ENCODE measurements around the gene PHACTR3.

PHACTR3 gene

DNA sequence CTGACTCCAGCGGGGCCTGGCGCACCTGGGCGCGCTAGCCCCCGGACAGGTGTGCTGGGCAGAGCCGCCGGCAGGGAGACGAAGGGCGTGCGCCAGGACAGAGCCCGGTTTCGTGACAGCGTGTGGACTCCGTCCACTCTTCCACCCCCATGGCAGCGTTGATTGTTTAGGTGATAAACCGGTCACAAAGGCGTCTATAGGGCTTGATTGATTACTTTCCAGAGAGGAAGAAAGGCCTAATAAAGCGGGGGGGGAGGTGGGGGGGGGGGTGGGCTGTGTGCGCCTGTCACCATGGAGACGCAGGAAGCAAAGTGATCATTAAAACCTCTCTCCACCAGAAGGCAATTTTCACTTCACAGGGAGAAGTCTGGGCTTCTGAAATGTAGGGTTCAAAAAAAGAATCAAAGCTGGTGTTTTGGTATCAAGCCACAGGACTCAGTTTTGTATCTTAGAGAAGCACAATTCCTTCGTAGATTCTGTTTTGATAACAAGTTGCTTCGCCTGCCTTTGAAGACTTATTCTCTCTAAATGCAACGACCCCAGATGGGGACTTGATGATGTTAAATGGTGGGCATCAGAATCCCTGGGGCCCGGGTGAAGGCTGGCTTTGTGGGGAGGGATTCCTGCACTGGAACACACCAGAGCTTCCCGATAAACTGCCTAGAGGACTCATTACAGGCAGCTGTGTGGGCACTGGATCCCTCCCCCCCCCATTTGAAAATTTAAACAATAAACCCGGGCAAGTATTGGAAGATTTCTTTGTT, 1.4 kb downstream of the PHACTR3 start:
- DNase-seq (ENCODE audit: low spot score) = no peak
- TF ChIP-seq, protein P1, sequence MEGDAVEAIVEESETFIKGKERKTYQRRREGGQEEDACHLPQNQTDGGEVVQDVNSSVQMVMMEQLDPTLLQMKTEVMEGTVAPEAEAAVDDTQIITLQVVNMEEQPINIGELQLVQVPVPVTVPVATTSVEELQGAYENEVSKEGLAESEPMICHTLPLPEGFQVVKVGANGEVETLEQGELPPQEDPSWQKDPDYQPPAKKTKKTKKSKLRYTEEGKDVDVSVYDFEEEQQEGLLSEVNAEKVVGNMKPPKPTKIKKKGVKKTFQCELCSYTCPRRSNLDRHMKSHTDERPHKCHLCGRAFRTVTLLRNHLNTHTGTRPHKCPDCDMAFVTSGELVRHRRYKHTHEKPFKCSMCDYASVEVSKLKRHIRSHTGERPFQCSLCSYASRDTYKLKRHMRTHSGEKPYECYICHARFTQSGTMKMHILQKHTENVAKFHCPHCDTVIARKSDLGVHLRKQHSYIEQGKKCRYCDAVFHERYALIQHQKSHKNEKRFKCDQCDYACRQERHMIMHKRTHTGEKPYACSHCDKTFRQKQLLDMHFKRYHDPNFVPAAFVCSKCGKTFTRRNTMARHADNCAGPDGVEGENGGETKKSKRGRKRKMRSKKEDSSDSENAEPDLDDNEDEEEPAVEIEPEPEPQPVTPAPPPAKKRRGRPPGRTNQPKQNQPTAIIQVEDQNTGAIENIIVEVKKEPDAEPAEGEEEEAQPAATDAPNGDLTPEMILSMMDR (IDR thresholded peaks at IDR 0.05; ENCODE audit: extremely low read depth, insufficient read depth, missing control alignments) = no peak
- in situ Hi-C loops (cut with MboI; ENCODE audit: low pct_unique_long_range_greater_than_20kb, low sequenced_read_pairs, unreplicated experiment) = loop anchor here (25.0 kb wide), 1 partner anchor 132 kb away; no protein-coding TSS in a partner anchor

DNA sequence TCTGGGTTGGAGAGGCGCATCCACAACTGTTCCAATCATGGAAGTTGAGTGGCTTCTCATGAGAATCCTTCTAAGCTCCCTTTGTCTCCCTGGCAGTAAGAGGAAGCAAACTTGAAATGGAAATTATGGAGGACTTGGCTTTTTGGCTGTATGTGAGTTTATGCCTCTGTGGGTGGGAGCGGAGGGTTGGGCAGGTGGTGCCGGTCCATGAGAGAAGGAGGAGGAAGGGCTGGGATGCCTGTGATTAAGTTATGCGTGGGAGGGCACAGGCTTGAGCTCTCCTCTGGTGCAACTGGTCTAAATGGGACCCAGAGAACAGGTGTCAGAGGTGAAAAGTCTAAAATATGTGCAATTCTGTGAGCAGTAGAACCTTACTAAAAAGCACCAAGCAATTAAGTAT, 2.2 kb downstream of the PHACTR3 start:
- TF ChIP-seq, protein P1 (IDR thresholded peaks at IDR 0.05; ENCODE audit: extremely low read depth, insufficient read depth, missing control alignments) = no peak
- in situ Hi-C loops (cut with MboI; ENCODE audit: low pct_unique_long_range_greater_than_20kb, low sequenced_read_pairs, unreplicated experiment) = loop anchor here (25.0 kb wide), 1 partner anchor 131 kb away; no protein-coding TSS in a partner anchor

DNA sequence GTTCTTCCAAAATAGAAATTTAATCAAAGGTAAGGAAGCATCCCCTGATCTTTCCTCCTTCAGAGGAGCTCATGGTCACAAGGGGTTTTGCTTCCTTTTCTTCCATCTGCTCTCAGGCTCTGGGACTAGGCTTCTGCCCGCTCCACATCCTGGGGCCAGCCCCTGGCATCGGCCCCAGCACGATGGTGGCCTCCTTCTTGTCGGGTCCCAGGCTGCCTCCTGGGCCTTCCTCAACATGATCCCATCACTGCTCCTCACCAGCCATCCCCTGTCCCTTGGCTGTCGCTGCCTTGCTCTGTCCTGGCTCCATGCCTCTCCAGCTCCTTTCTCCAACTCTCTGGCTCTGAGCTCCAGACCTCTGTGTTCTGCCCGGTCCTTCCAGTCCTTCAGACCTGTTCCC, 4.1 kb downstream of the PHACTR3 start:
- TF ChIP-seq, protein P1 (IDR thresholded peaks at IDR 0.05; ENCODE audit: extremely low read depth, insufficient read depth, missing control alignments) = no peak
- DNase-seq (ENCODE audit: low spot score) = no peak
- in situ Hi-C loops (cut with MboI; ENCODE audit: low pct_unique_long_range_greater_than_20kb, low sequenced_read_pairs, unreplicated experiment) = loop anchor here (25.0 kb wide), 1 partner anchor 129 kb away; no protein-coding TSS in a partner anchor

More for the DNA sequence above, 2.2 kb downstream of the PHACTR3 start:
- DNase-seq (ENCODE audit: low spot score) = no peak

DNA sequence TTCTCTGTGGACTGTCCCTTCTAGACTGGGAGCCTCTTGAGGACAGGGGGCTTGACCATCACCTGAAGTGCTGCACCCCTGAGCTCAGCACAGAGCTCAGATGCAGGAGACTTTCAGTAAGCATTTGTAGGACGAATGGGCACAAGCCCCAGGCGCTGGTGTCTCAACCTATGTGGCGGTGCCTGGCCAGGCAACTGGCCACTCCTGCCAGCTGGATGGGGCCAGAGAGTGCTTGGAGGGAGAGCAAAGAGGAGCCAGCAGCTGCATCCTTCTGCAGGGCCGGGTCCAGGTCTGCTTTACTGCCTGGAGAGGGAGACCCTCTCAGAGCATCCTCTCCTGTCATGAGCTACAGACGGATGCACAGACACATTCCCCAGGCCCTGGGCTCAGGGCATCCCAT, 4.5 kb downstream of the PHACTR3 start:
- in situ Hi-C loops (cut with MboI; ENCODE audit: low pct_unique_long_range_greater_than_20kb, low sequenced_read_pairs, unreplicated experiment) = loop anchor here (25.0 kb wide), 1 partner anchor 128 kb away; no protein-coding TSS in a partner anchor
- TF ChIP-seq, protein P1 (IDR thresholded peaks at IDR 0.05; ENCODE audit: extremely low read depth, insufficient read depth, missing control alignments) = no peak
- DNase-seq (ENCODE audit: low spot score) = no peak

DNA sequence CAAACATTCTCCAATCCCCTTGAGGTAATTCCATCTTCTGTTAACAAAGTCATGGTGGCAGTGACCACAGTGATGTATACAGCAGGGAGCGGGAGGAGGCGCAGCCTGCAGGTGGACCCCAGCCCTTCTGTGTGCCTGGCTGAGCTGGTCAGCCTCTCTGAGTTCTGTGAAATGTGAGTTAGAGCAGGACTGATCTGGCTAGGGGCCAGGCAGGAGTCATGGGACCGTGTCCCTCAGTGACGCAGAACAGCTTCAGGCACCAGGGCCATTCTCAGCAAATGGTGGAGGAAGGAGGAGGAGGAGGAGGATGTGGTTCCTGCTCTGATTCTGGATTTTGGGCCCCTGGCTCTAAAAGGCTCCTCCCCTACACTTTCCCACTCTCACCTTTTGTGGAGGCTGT, 6.9 kb downstream of the PHACTR3 start:
- DNase-seq (ENCODE audit: low spot score) = no peak
- in situ Hi-C loops (cut with MboI; ENCODE audit: low pct_unique_long_range_greater_than_20kb, low sequenced_read_pairs, unreplicated experiment) = loop anchor here (25.0 kb wide), 1 partner anchor 126 kb away; no protein-coding TSS in a partner anchor
- TF ChIP-seq, protein P1 (IDR thresholded peaks at IDR 0.05; ENCODE audit: extremely low read depth, insufficient read depth, missing control alignments) = no peak

DNA sequence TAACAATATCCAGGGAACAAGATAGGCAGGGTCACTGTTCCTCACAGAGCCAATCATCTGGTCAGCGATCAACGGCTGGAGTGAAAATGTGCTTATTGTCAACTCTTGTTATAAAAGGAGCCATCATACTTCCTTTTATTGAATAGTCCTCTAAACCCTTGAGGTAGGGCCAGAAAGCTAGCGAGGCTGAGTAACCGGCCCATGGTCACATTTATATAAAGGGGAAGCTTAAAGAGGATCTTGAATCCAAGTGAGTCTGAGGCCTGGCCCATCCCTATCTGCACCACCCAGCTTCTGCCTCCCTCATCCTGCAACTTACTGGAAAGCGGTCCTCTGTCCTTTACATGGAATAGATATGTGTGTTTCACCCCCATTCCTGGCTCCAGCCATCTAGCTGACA, 9.5 kb downstream of the PHACTR3 start:
- in situ Hi-C loops (cut with MboI; ENCODE audit: low pct_unique_long_range_greater_than_20kb, low sequenced_read_pairs, unreplicated experiment) = loop anchor here (25.0 kb wide), 1 partner anchor 123 kb away; no protein-coding TSS in a partner anchor
- TF ChIP-seq, protein P1 (IDR thresholded peaks at IDR 0.05; ENCODE audit: extremely low read depth, insufficient read depth, missing control alignments) = no peak
- DNase-seq (ENCODE audit: low spot score) = no peak

Measured in GM13977 (cell line).